HG03095 (cell line): ENCODE measurements around the gene DHX15.
A peak's percentile ranks its signal among the peaks of the same experiment; 100 is the strongest.

ENCODE experiments used
- ATAC-seq: cut with Tn5 transposase; IDR thresholded peaks from one replicate; pipeline ENCODE4 v1.9.1; 2021; ENCODE audit warnings: moderate library complexity; ENCODE audit not compliant: unreplicated experiment

DHX15 gene

DNA sequence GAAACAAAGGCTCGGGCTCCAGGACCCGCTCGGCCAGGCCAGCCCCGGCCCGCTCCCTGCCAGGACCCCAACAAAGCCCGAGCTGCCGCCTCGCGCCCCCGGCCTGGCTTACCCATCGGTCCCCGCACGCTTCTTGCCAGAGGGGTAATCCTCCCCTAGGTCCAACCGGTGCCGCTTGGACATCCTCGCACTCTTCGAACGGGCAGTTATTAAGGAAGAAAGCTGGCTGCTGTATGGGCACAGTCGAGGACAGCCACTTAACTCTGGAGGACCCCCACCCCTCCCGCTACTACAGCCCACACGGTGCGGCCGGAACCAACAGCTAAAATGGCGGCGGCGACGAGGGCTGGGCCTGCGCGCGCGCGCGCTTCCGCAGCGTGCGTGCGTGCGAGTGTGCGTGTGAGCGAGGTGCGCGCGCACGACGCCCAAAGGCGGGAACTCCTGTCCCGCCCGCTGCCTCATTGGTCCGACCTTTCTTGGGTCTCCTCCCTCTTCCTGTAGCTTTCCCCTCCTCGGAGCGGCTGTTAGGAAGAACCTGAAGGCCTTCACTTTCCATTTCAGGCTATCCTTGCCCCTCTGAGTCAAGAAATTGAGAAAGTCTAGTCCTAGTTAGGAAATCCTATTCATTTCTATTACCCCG lies at the start of gene DHX15:
TSS of gene DHX15 (minus strand) at position 344 of the 640 bp plus-strand sequence. CDS start at position 183, 161 bp downstream.
- ATAC-seq, result peak; percentile 83

DNA sequence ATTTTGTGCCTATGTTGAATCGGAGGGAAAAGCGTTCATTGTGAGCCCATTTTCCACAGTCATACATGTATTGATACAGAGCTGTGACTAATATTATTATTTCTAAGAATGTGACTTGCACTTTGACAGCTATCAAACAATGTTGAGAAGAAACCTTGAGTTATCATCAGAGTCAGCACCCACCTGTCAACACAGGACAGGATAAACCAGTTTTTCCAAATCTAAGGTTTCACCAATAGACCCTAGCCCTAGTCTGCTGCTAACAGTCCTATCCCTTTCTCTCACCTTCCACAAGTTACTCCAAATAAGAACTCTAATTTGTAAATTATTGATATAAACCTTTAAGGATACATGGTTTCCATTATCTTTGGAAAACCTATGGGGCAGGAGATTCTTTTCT lies 47.7 kb upstream of the DHX15 start:
- ATAC-seq, result no peak

DNA sequence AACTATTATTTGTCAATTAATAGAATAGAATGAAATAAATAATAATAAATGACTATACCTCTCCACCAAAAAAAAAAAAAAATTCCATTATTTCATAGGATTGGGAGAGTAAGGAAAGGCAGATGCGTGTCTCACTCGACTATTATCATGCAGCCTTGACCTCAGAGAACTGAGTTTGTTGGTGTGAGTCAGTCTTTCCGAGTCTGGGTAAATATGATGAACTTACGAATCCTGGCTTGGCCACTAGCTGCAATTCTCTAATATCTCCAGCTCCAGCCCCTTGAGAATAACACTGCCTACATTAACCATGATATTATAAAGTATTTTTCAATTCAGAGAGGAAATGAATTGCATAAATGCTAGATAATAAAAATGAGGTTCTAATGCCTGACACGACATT lies 46.6 kb upstream of the DHX15 start:
- no peak for ATAC-seq

DNA sequence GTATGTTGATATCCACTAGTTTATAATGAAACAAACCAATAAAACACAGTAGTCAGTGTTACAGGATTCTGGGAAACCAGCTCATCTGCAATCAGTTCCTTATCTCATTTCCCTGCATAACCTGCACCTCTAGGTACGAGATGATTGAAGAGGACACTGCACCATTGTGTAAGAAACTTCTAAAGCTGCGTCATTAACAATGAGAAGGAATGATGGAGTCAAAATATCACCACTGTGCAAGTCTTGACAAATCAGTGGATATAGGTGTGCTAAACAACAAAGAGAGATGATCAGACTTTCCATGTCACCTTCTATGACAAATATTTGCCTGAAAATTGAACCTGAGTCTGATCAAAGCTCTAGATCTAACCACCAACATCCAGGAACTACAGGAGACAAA lies 40.7 kb upstream of the DHX15 start:
- ATAC-seq, result no peak

DNA sequence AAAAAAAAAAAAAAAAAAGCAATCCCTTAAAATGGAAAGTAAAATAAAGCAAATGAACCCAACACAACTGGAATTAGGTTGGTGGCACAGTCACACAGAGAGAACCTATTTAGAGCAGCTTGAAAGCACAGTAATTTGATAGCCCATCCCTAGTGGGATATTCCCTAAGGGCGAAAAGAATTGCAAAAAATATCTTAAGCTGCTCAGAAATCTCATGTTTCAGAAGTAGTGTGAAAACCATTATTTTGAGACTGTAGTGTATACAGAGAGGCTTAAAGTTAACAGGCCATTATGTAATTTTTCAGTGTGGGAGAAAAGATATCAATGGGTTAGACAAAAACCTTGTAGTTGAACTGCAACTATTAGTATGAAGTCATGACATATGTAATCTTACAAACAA lies 40.0 kb upstream of the DHX15 start:
- no peak for ATAC-seq

DNA sequence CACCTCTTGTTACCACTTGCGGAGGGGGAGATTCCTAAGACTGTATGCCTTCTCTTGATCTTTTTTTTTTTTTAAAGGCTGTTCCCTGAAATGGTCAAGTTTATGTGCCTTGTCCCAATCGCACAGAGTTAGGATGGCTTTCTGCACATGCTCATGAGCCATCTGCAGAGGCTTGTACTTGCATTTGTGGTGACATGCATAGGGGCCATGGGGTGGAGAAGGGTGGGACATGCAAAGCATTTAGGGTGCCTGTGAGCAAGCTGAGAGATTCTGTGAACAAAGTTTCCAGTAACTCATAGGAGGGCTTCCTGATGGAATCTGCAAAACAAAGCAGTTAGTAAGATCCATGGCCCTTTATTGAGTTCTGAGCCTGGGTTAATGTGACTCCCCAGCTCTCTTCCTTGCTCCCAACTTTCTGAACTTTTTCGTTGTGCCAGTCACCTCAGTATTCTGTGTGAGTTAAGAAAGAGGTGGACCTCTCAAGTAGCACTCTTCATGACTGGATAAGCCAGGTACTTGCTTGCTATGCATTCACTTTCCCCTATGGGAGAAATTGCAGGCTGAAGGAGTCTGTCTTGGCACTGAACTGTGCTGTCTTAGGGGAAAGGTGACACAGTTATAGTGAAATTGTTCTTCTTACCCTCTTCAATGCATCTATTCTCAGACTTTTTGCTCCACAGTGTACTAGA lies 37.9 kb upstream of the DHX15 start:
- no peak for ATAC-seq

DNA sequence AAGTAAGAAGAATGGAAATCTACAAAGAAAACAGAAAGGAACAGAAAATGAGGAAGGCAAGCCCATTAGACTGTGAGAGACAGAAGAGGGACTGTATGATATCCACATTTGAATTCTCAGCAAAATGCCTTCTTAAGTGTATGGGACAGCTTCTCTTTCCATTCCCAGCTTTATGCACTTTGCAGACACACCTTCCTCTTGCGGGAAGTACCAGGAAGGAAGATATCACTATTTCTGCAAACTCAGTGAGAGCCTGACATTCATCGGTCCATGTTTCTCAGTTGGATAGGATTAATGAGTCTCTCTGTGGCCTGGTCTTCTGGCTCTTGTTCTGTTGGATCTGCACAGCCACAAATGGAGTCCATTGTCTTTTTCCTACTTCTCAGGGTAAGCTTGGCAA lies 31.6 kb upstream of the DHX15 start:
- ATAC-seq, result no peak

DNA sequence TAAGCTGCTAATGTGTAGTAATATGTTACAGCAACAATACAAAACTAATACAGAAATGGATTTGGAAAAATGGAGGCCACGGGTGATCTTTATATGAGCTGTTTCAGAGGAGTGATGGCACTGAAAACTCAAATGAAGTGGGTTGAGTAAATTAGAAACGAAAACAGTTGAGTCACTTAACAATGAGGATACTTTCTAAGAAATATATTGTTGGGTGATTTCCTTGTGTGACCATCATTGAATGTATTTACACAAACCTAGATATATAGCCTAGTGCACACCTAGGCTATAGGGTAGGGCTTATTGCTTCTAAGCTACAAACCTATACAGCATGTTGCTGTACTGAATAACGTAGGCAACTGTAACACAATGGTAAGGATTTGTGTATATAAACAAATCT lies 30.5 kb upstream of the DHX15 start:
- no peak for ATAC-seq

DNA sequence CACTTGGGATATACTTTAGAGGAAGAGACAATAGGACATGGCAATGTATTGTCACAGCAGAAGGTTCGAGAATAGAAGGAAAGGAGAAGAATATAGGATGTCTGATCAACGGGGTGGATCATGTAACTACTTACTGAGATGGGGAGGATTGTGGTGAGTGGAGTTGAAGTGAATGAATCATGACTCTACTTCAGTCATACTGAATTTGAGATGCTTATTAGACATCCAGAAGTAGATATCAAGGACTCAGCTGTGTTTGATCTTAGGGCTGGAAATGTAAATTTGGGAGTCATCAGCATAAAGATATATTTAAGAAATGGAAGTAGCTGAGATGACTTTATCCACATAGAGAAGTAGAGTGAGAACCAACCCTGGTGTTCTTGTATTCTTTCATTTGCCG lies 29.1 kb upstream of the DHX15 start:
- no peak for ATAC-seq

DNA sequence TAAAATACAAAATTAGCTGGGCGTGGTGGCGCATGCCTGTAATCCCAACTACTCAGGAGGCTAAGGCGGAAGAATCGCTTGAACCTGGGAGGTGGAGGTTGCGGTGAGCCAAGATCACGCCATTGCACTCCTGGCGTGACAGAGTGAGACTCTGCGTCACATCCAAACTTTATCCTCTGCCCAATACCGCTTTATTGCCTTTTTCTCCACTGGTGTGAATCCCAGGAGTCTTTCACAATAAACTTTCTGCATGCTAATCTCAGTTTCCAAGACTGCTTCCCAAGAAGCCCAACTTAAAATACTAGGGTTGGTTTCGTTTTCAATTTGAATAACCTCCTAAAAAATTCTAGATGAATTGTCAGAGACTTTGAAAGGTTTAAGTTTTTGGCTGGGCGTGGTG lies 27.2 kb upstream of the DHX15 start:
- ATAC-seq, result no peak

DNA sequence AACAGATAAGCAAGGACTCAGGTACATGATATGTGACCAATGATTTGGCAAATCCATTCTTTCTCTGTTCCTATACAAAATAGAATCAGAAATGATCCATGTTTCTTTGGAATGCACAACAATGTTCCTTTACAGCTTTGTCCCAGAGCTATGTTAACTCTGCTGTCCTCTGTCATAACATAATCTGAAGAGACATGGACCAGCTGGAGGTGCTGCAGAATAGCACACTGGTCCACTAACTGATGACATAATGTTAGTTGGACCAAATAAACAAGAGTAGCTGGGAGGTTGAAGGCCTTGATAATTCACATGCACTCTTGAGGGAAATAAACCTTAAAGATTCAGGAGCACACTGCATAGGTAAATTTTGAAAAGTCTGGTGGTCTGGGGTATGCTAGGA lies 23.0 kb upstream of the DHX15 start:
- no peak for ATAC-seq

DNA sequence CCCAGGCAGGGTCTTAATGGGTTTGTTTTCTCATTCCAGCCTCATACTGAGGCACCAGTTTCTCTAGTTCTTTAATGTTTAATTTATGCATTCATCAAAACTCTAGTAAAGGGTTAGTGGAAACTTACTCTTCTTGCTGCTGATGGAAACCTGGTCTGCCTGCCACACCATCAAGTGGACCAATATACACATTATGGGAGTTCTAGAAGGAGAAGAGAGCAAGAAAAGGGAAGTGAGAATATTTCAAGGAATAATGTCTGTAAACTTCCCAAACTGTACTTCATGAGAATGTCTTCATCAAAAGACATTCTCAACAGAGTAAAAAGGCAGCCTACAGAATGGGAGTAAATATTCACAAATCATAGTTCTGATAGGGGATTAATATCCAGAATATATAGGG lies 20.9 kb upstream of the DHX15 start:
- ATAC-seq, result no peak

DNA sequence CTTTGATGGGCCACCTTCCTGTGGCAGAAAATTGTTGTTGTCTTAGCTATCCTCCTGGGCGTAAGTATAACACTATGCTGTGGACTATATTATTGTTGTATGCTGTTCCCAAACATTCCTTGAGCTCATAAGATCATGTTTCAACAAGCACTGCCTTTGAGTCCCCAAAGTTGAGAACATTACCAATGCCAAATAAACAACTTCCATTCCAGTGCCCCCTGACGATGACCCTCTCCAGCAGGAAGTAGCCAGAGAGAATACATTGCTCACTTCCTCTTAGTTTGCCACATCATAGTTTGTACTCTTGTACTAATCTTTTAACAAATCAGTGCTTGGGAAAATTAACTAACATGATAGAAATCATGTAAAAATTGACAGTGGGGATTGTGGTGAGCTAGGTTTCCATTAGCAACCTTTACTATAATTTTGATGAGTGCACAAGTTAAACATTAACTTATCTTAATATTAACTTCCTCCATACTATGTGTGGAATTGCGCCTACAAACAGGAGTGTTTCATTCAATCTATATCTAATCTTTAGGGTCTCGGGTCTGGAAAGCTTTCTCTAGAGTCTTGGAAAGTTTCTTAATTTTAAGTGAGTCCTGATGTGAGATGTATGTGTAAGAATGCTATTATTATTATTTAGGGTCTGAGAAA lies 20.3 kb upstream of the DHX15 start:
- no peak for ATAC-seq

DNA sequence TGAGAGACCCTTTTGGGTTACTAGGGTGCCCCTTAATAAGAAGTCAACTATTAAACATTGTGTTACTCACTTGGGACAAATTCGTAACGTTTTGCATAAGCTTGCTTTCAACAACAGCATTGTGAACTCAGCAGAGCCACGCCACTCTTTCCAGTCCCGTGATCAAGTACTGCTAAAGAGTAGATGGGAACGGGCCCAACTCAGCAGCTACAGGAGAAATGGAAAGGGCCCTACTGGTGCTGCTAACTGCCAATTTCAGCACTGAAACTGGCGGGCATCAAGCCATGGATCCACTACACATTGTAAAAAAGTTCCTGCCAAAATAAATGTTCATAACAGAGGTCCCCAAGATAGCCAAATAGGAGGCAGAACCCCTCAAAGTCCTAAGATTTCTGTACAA lies 19.0 kb upstream of the DHX15 start:
- no peak for ATAC-seq

DNA sequence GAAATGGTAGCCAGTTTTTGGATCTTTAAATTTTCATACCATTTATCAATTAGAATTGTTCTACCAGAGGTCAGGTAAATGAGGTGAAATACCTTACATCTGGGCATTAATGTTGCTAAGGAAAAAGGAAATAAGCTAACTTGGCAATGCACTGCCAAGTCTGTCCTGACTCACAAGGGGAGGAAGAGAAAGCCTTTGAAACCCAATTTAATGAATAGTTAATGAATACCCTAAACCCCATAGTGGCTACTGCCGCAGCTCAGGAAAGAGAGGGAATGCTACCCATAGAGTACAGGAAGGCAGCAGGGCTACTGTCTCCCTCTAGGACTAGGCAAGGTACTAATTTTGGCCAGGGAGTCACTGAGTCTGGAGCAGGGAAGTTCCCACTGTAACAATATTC lies 16.8 kb upstream of the DHX15 start:
- ATAC-seq, result no peak

DNA sequence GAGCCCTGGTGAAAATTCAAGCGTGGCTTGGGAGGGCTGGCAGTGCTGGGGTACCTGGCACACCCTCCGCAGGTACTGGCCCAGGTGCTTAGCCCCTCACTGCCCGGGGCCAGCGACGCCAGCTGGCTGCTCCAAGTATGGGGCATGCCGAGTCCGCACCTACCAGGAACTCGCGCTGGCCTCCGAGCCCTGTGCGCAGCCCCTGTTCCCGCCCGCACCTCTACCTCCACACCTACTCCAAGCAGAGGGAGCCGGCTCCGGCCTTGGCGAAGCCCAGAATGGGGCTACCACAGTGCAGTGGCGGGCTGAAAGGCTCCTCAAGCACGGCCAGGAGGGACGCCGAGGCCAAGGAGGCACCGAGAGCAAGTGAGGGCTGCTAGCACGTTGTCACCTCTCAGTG lies 14.9 kb upstream of the DHX15 start:
- ATAC-seq, result no peak

DNA sequence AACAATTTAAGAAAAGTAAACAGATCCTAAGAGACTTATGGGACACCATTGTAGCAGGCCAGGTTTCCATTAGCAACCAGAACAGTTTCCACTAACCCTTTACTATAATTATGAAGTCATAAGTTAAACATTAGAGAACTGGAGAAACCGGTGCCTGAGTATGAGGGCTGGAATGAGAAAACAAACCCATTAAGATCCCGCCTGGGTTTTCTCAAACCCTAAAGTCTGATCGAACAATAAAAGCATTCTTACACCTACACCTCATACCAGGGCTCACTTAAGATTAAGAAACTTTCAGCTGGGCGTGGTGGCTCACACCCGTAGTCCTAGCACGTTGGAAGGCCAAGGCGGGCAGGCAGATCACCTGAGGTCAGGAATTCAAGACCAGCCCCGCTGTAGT lies 13.7 kb upstream of the DHX15 start:
- no peak for ATAC-seq

DNA sequence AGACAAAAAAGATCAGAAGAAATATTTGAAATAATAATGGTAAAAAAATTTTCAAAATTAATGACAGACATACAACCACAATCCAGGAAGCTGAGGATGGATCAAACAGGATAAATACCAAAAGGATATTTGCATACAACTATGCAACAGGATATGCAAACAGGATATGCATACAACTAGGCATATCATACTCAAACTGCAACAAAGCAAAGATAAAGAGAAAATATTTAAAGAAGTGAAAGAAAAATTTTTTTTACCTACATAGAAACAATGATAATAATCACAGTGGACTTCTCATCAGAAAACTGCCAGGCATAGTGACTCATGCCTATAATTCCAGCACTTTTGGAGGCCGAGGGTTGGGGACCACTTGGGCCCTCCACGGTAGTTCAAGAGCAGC lies 11.3 kb upstream of the DHX15 start:
- ATAC-seq, result no peak

DNA sequence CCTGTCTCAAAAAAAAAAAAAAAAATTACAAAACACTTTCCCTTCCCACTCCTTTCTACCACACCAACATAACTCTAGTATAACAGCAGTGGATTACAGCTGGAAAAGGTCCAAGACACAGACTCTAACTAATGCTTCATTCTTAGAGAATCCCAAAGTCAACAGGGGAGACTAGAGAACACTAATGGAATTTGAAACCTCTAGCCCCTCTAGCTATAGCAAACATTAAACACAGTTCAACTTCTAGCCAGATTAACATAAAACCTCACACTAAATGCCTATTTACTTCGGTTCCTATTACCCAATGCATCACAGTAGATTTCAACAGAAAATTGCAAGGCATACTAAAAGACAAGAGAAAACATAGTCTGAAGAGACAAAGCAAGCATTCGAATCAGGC lies 10.5 kb upstream of the DHX15 start:
- no peak for ATAC-seq

DNA sequence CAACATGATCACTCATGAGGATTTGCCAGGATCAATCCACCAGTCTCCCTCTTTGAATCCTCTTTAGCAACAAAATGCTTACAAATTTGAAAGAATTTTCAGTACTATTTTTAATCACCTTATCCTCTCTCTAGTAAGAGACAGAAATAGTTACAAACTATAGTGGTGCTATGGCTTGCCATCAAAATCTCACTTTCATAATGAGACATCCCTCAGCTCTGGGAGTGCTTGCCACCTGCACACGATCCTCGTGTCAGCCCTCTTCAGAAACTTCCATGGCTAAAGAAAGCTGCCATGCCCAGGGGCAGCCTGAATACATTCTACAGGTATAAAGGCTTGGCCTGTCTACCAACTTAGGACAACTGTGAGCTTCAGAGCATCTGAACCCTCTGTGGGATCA lies 5.1 kb upstream of the DHX15 start:
- peak; percentile 34 for ATAC-seq

DNA sequence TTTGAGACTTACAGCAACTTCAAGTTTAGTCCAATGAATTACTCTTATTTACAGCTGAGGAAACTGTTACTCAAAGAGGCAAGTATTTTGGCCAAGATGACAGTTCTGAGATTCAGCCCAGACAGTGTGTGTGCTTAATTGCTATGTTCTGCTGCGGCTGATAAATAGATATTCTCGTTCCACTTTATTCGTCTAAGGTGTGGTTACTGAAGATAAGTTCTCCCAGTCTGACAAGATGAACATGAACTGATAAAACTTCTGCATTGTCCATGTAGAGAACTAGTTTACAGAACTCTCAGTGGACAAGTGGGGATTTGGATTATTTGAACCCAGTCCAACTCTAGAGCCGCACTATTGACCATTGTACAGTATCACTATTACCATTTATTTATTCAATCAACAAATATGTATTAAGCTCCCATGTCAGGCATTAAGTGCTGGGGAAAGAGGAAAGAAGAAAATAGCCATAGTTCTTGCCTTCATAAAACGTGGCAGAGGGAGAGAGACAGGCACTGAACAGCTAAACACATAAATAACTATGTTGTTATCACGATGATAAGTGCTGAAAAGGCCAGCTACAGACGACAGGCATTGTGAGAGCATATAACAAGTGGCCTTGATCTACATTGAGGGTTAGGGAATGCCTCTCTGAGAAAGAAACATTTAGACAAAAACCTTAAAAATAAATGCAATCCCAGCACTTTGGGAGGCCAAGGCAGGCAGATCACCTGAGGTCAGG lies 4.0 kb upstream of the DHX15 start:
- no peak for ATAC-seq
